GM12864 (cell line): ENCODE measurements around the gene USP37.
A peak's percentile ranks its signal among the peaks of the same experiment; 100 is the strongest.
"Not testable (repeated sequence)": the region's sequence is repeated elsewhere in the genome, so short reads cannot be mapped to it uniquely, and the experiment has no call there.

Experiments used
- DNase-seq: peaks from one replicate; pipeline ENCODE4 v3.0.0-alpha.2; 2011; ENCODE audit warnings: low read depth
- H3K4me3 ChIP-seq: 2 replicates; pipeline ENCODE4 v1.5.1; 2011; ENCODE audit warnings: mild to moderate bottlenecking, low read depth, low read length, control low read depth
- TF ChIP-seq, protein P1 (sequence below): IDR thresholded peaks from 2 replicates; pipeline ENCODE4 v1.5.1; 2011; ENCODE audit warnings: low read depth, mild to moderate bottlenecking, moderate library complexity, low read length, control low read depth, inconsistent platforms; ENCODE audit errors: missing control alignments

Gene USP37

DNA sequence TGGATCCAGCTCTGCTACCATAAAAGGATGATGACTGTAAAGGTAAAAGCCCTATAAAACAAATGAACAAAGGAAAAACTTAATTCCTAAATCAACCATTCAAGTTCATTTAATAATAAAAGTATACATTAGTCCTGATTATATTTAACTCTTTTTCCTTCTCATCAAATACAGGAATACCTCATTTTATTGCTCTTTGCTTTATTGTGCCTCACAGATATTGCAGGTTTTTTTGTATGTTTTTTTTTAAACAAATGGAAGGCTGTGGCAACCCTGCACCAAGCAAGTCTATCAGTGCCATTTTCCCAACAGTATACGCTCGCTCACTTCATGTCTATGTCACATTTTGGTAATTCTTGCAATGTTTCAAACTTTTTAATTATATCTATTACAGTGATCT, 38.2 kb downstream of the USP37 start:
- H3K4me3 ChIP-seq, result no peak overlapping the region
- no peak for DNase-seq
- TF ChIP-seq, protein P1, sequence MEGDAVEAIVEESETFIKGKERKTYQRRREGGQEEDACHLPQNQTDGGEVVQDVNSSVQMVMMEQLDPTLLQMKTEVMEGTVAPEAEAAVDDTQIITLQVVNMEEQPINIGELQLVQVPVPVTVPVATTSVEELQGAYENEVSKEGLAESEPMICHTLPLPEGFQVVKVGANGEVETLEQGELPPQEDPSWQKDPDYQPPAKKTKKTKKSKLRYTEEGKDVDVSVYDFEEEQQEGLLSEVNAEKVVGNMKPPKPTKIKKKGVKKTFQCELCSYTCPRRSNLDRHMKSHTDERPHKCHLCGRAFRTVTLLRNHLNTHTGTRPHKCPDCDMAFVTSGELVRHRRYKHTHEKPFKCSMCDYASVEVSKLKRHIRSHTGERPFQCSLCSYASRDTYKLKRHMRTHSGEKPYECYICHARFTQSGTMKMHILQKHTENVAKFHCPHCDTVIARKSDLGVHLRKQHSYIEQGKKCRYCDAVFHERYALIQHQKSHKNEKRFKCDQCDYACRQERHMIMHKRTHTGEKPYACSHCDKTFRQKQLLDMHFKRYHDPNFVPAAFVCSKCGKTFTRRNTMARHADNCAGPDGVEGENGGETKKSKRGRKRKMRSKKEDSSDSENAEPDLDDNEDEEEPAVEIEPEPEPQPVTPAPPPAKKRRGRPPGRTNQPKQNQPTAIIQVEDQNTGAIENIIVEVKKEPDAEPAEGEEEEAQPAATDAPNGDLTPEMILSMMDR, result no peak

DNA sequence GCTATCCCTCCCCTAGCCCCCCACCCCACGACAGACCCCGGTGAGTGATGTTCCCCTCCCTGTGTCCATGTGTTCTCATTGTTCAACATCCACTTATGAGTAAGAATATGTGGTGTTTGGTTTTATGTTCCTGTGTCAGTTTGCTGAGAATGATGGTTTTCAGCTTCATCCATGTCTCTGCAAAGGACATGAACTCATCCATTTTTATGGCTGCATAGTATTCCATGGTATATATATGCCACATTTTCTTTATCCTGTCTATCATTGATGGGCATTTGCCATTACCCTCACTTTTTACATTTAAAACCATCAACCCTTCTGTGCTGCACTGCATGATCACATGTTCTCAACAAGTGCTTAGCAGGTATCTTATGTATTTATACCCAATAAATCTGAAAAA, 39.7 kb downstream of the USP37 start:
- not testable (repeated sequence) for H3K4me3 ChIP-seq, DNase-seq

DNA sequence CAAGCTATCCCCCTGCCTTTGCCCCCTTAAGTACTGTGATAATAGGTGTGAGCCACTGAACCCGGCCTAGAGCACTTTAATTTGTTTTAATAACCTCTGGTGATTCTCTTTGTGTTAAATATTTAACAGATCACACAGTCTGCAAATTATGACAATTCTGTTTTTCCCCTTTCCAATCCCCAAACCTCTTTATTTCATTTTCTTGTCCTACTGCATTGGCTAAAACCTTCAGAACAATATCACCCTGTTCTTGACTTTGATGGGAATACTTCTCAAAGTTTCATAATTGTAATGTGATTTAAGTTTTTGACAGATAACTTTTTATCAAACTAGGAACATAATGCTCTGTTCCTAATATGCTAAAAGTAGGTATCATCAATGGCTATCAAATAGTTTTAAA, 44.5 kb downstream of the USP37 start:
- TF ChIP-seq, protein P1, result no peak
- no peak overlapping the region for H3K4me3 ChIP-seq
- DNase-seq, result no peak

DNA sequence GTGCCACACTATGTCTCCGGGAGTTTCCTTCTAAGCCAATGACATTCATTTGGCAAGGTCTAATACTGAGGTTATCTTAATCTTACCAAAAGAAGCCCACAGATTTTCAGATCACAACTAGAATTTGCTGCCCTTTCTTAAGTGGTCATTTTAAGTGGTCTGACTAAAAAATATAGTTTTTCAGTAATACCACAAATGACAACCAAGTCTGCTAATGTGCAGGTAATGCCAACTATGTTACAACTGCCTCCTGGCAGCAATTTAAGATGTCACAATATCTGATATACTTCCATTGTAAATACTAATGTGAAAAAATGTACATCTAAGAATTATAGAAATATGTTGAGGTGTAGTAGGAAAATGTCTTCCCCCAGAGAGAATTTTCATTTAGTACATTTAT, 49.3 kb downstream of the USP37 start:
- no peak for DNase-seq
- TF ChIP-seq, protein P1, result no peak
- H3K4me3 ChIP-seq, result no peak overlapping the region

DNA sequence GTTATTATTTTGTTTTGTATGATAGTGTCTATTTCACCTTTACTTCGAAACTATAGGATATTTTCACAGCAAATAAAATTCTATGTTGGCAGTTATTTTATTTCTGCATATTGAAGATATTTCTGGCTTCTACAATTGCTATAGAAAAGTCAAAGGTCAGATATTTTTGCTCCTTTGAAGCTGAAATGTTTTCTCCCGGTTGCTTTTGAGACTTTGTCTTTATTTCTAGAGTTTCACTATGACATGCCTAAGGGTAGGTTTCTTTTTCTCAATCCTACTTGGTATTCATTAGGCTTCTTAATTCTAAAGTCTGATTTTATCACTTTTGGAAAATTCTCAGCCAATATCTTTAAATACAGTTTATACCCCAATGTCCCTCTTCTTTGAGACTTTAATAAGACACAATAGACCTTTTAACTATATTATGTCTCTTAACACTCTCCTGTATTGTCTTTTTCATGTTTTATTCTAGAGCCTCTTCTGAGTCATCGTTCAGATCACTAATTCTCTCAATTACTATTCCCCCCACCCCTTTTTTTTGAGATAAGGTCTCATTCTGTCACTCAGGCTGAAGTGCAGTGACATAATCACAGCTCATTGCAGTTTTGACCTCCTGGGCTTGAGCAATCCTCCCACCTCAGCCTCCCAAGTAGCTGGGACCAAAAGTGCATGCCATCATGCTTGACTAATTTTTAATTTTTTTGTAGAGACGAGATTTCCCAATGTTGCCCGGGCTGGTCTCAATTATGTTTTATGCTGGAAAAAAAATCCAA, 50.5 kb downstream of the USP37 start:
- TF ChIP-seq, protein P1, result no peak
- no peak for DNase-seq
- H3K4me3 ChIP-seq, result no peak overlapping the region

DNA sequence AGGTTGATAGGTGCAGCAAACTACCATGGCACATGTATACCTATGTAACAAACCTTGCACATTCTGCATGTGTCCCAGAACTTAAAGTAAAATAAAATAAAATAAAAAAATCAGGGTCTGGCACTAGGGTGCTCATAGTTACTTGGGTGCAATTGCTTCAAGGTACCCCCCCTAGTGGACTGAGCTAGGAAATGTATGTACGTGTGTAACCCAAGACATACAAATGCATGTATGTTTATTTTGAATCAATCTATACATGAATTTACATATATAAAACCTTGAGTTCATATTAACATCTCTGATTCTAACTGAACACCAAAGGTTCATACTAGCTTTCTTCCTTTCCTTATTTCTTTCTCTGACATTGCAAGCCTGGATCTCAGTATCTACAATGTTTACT, 51.5 kb downstream of the USP37 start:
- H3K4me3 ChIP-seq, result no peak overlapping the region
- DNase-seq, result no peak
- TF ChIP-seq, protein P1, result peak; percentile 45

DNA sequence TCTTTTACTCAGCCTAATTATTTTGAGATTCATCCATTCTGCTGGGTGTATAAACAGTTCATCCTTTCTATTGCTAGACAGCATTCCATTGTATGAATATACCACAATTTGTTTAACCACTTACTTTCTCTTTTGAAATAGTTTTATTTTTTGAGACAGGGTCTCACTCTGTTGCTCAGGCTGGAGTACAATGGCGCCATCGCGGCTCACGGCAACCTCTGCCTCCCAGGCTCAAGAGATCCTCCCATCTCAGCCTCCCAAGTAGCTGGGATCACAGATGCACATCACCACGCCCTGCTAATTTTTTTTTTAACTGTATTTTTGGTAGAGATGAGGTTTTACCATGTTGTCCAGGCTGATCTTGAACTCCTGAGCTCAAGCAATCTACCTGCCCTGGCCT, 54.5 kb downstream of the USP37 start:
- H3K4me3 ChIP-seq, result no peak overlapping the region
- TF ChIP-seq, protein P1, result no peak
- DNase-seq, result no peak
